Activated CD4-positive, alpha-beta T cell treated with anti-CD3 and anti-CD28 coated beads, Interleukin-2, amount 50 U/mL, for 4 hours (primary cell): ENCODE results near the gene STEAP1.

ENCODE experiments used
- DNase-seq, 2 experiments: peaks; one replicate each; pipeline ENCODE4 v3.0.0-alpha.2; 2020

The STEAP1 gene

GRCh38 chr7:90213521-90213920, 59.3 kb downstream of the STEAP1 start:
- no peak for DNase-seq
